Natural killer cell (primary cell): ENCODE measurements around the gene PSMB10. TPM values are rescaled to one million over a fixed set of nuclear protein-coding genes. Genes with fewer than 3 reads are reported as not detected.

Experiments
- ATAC-seq, 3 donors: fragments of 150-1000 bp in 2 of 3; fragments of 200-7000 bp in 1 of 3; cut with Tn5 transposase; 1 replicate in 1 of 3; 2 replicates in 2 of 3; pipeline ENCODE4 v1.10.0; 2021; ENCODE audit warnings: mild to moderate bottlenecking in 2 of 3, moderate library complexity in 2 of 3
- DNase-seq, 2 donors: peaks; one replicate each; pipeline versions ENCODE4 v3.0.0 to v3.0.0-alpha.2; 2013 to 2021; ENCODE audit warnings: mixed read lengths in 1 of 2
- H3K27ac ChIP-seq: one replicate; pipeline ENCODE4 v1.5.1; 2013; ENCODE audit warnings: mild to moderate bottlenecking, low read length
- H3K27me3 ChIP-seq: one replicate; pipeline ENCODE4 v1.6.1; 2013; ENCODE audit warnings: low read length; ENCODE audit not compliant: control insufficient read depth, insufficient read depth
- H3K36me3 ChIP-seq: one replicate; pipeline ENCODE4 v1.6.1; 2013; ENCODE audit warnings: low read length; ENCODE audit not compliant: control insufficient read depth, insufficient read depth
- H3K4me1 ChIP-seq: one replicate; pipeline ENCODE4 v1.6.1; 2013; ENCODE audit warnings: low read length; ENCODE audit not compliant: control insufficient read depth, insufficient read depth
- H3K4me3 ChIP-seq: one replicate; pipeline ENCODE4 v1.5.1; 2013; ENCODE audit warnings: low read length
- H3K9me3 ChIP-seq: one replicate; pipeline ENCODE4 v1.6.1; 2013; ENCODE audit warnings: low read length; ENCODE audit not compliant: control insufficient read depth, insufficient read depth
- H3K27ac Mint-ChIP-seq, 2 donors: one replicate each; pipeline ENCODE4 v1.8.0; 2022; ENCODE audit warnings: mild to moderate bottlenecking in 2 of 2, mixed read lengths in 2 of 2, moderate library complexity in 1 of 2
- H3K27me3 Mint-ChIP-seq, 2 donors: one replicate each; pipeline ENCODE4 v1.8.0; 2022; ENCODE audit warnings: low read depth in 2 of 2, mixed read lengths in 2 of 2
- H3K36me3 Mint-ChIP-seq: one replicate; pipeline ENCODE4 v1.8.0; 2022; ENCODE audit warnings: mixed read lengths
- H3K4me1 Mint-ChIP-seq, 2 donors: one replicate each; pipeline ENCODE4 v1.8.0; 2022; ENCODE audit warnings: mixed read lengths in 2 of 2
- H3K4me3 Mint-ChIP-seq: one replicate; pipeline ENCODE4 v1.8.0; 2022; ENCODE audit warnings: mild to moderate bottlenecking, moderate library complexity, mixed read lengths
- H3K9me3 Mint-ChIP-seq, 2 donors: one replicate each; pipeline ENCODE4 v1.8.0; 2022; ENCODE audit warnings: mixed read lengths in 2 of 2
- WGBS: methylation state at CpG from one replicate; pipeline ENCODE4 v1.1.7; 2013; ENCODE audit warnings: missing lambda C conversion rate; ENCODE audit not compliant: insufficient coverage; 5-methylcytosine and 5-hydroxymethylcytosine counted together
- intact Hi-C: fragments of 100-400 bp; cut with micrococcal nuclease; formaldehyde crosslinking; loops from one replicate; pipeline ENCODE4 v1.14.2; 2022
- total RNA-seq, 4 donors: library from RNA; stranded (reverse); fragments of 120-200 nt in 1 of 4; gene quantifications; one replicate each; pipeline versions ENCODE4 v1.2.3 to v1.2.4, GENCODE V29; 2013 to 2022
- TF ChIP-seq, protein P1 (sequence below): fragments of 200-600 bp; IDR thresholded peaks from one replicate; pipeline ENCODE4 v1.8.0; 2022; ENCODE audit warnings: antibody characterized with exemption

Gene PSMB10
- total RNA-seq, 3 donors from 2014 or later (not counting 1 experiment from before 2014, with no cell fraction given) = 237 to 247 (median 243) TPM

DNA sequence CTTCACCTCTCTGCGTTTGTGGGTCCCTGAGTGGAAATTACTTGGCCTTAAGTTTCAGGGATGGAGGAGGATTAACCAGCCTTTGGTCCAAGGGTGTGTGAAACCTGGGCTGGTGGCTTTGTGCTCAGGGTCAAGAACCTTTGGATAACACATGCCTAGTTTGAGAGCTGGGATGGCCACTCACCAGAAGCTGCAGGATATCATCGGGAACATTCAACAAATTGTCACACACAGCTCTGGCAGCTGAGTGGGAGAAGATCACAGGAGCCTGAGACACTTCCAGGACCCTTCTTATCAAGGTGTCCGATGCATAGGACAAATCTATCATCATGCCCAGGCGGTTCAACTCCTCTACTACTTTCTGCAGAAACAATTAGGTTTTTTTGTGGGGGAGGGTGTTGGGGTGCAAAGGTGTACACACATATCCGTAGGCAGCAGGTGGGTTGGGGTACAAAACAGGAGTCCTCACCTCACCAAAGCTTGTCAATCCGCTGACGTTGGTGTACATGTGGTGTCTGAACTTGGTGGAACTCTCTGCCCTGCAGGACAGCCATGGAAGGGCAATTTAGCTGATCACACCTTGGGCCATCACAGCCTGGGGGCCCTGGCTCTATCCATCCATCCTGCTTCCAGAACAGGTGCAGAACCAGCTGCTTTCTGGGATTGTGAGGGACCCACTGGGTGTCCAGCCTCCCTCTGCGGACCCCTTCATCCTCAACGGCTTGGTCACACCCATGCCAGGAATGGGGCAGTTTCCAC lies 41.0 kb upstream of the PSMB10 start:
- TF ChIP-seq, protein P1, sequence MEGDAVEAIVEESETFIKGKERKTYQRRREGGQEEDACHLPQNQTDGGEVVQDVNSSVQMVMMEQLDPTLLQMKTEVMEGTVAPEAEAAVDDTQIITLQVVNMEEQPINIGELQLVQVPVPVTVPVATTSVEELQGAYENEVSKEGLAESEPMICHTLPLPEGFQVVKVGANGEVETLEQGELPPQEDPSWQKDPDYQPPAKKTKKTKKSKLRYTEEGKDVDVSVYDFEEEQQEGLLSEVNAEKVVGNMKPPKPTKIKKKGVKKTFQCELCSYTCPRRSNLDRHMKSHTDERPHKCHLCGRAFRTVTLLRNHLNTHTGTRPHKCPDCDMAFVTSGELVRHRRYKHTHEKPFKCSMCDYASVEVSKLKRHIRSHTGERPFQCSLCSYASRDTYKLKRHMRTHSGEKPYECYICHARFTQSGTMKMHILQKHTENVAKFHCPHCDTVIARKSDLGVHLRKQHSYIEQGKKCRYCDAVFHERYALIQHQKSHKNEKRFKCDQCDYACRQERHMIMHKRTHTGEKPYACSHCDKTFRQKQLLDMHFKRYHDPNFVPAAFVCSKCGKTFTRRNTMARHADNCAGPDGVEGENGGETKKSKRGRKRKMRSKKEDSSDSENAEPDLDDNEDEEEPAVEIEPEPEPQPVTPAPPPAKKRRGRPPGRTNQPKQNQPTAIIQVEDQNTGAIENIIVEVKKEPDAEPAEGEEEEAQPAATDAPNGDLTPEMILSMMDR = no peak
- no peaks in the 10 kb centered on the region for H3K9me3 Mint-ChIP-seq
- H3K4me1 ChIP-seq = no peaks in the 10 kb centered on the region
- H3K27ac Mint-ChIP-seq = no peak overlapping the region
- DNase-seq (no peak), ATAC-seq (no peak)
- H3K36me3 Mint-ChIP-seq = no peaks in the 10 kb centered on the region
- H3K27me3 Mint-ChIP-seq = no peaks in the 10 kb centered on the region
- H3K9me3 ChIP-seq = no peaks in the 10 kb centered on the region
- WGBS = 88% methylated on average over 8 of the region's 9 CpGs
- H3K36me3 ChIP-seq = no peaks in the 10 kb centered on the region
- H3K27me3 ChIP-seq = no peaks in the 10 kb centered on the region
- intact Hi-C loops = no loop called here
- H3K4me3 Mint-ChIP-seq = no peak overlapping the region
- no peak overlapping the region for H3K27ac ChIP-seq
- H3K4me1 Mint-ChIP-seq = no peaks in the 10 kb centered on the region
- no peak overlapping the region for H3K4me3 ChIP-seq

DNA sequence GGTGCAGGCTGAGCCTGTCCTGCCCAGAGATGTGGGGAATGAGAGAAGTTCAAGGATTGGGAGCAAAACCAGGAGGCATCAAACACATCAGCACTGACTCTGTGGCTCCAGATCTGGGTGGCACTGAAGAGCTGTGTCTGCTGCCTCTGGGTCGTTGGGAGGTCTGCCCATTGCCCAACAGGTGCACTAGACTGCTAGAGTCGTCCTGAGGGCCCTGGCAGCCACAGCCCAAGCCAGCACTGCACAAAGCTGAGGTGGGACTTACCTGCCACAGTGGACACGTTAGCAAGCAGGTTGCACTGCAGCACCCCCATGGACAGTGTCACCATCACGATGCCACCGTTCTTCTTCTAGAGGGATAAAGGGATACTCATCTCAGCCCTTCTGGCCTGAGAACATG lies 40.4 kb upstream of the PSMB10 start:
- Histone ChIP-seq H3K36me3 (no peaks in the 10 kb centered on the region), H3K4me3 (no peak overlapping the region), H3K27me3 (no peaks in the 10 kb centered on the region), H3K4me1 (no peaks in the 10 kb centered on the region), H3K9me3 (no peaks in the 10 kb centered on the region), H3K27ac (no peak overlapping the region)
- Mint-ChIP-seq H3K27me3 (no peaks in the 10 kb centered on the region), H3K36me3 (no peaks in the 10 kb centered on the region), H3K27ac (no peak overlapping the region), H3K4me1 (no peaks in the 10 kb centered on the region), H3K4me3 (no peak overlapping the region), H3K9me3 (no peaks in the 10 kb centered on the region)
- ATAC-seq (no peak), DNase-seq (no peak)
- WGBS = 70% methylated on average over 5 of the region's 5 CpGs
- intact Hi-C loops = no loop called here
- TF ChIP-seq, protein P1 = no peak

DNA sequence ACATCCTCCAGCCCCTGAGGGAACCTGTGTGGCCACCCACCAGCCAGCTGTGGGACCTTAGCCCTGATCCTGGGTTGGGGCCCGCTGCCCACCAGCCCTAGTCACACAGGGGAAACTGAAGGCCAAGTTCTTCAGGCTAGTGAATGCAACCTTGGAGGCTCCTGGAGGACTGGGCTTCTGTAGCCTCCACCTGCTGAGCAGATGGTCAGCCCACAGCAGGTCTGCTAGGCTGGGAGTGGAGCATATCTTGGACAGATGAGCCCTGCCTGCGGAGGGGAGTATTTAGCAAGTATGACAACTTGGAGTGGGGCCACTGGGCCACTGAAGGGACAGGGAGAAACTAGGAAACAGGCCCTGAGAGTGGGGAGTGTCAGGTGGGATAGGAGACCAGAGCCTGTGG lies 39.6 kb upstream of the PSMB10 start:
- no peaks in the 10 kb centered on the region for H3K4me1 Mint-ChIP-seq
- H3K4me1 ChIP-seq = no peaks in the 10 kb centered on the region
- no peaks in the 10 kb centered on the region for H3K36me3 Mint-ChIP-seq
- intact Hi-C loops = no loop called here
- H3K27me3 ChIP-seq = no peaks in the 10 kb centered on the region
- no peak overlapping the region for H3K4me3 ChIP-seq
- no peak for ATAC-seq
- TF ChIP-seq, protein P1 = no peak
- no peaks in the 10 kb centered on the region for H3K36me3 ChIP-seq
- H3K27me3 Mint-ChIP-seq = no peaks in the 10 kb centered on the region
- H3K9me3 ChIP-seq = no peaks in the 10 kb centered on the region
- H3K27ac Mint-ChIP-seq = no peak overlapping the region
- H3K27ac ChIP-seq = no peak overlapping the region
- 98% methylated on average over 2 of the region's 2 CpGs for WGBS
- DNase-seq = no peak
- H3K9me3 Mint-ChIP-seq = no peaks in the 10 kb centered on the region
- H3K4me3 Mint-ChIP-seq = no peak overlapping the region
